K562 (cell line): ENCODE data around the gene CUTC. TPM values are rescaled to one million over a fixed set of nuclear protein-coding genes. Genes with fewer than 3 reads are reported as not detected.

Experiments used
- CTCF ChIP-seq, 3 experiments: IDR thresholded peaks in 2 of 3; conservative IDR thresholded peaks in 1 of 3; 2 replicates each; pipeline ENCODE4 v1.5.1; 2011 to 2012; ENCODE audit warnings: low read length in 3 of 3, mild to moderate bottlenecking in 3 of 3, control low read depth in 2 of 3, improper control_type of control experiment in 1 of 3, inconsistent platforms in 1 of 3, low read depth in 1 of 3, mixed read lengths in 1 of 3, moderate library complexity in 1 of 3; ENCODE audit not compliant: insufficient read depth in 2 of 3
- CXXC5 ChIP-seq: fragments of 250-450 bp; sonication (Bioruptor Pico); IDR thresholded peaks from 2 replicates; pipeline ENCODE4 v1.8.0; 2022; ENCODE audit warnings: inconsistent platforms, mild to moderate bottlenecking, moderate library complexity
- HMGN3 ChIP-seq: IDR thresholded peaks from 2 replicates; pipeline ENCODE4 v1.6.1; 2011; ENCODE audit warnings: borderline replicate concordance, low read depth, mild to moderate bottlenecking, mixed read lengths, low read length; ENCODE audit not compliant: insufficient read length; ENCODE audit errors: extremely low read depth
- HNRNPUL1 ChIP-seq: fragments of 200-400 bp; formaldehyde crosslinking; IDR thresholded peaks from 2 replicates; pipeline ENCODE4 v1.6.1; 2017; ENCODE audit warnings: low read length
- JUND ChIP-seq, 2 experiments: IDR thresholded peaks; 2 replicates in 1 of 2; 3 replicates in 1 of 2; pipeline ENCODE4 v1.6.1; 2011; ENCODE audit warnings: borderline replicate concordance in 2 of 2, low read depth in 2 of 2, low read length in 2 of 2, improper control_type of control experiment in 1 of 2, missing biosample characterization in 1 of 2, missing genetic modification characterization in 1 of 2, missing genetic modification reagents in 1 of 2
- KDM5B ChIP-seq: fragments of 200-600 bp; sonication (generic); IDR thresholded peaks from 2 replicates; pipeline ENCODE4 v1.6.1; 2012; ENCODE audit warnings: low read depth, mild to moderate bottlenecking, moderate library complexity, low read length, control low read depth, inconsistent platforms; ENCODE audit not compliant: insufficient replicate concordance
- PHTF2 ChIP-seq: fragments of 250-450 bp; sonication (Bioruptor Pico); IDR thresholded peaks from 2 replicates; pipeline ENCODE4 v1.5.0; 2021; ENCODE audit warnings: mild to moderate bottlenecking
- RB1 ChIP-seq: fragments of 450-650 bp; IDR thresholded peaks from 2 replicates; pipeline ENCODE4 v1.6.1; 2017; ENCODE audit warnings: low read depth, mild to moderate bottlenecking
- SFPQ ChIP-seq: fragments of 200-400 bp; formaldehyde crosslinking; IDR thresholded peaks from 2 replicates; pipeline ENCODE4 v1.6.1; 2017; ENCODE audit warnings: mild to moderate bottlenecking, low read depth, low read length, moderate library complexity
- TRIM25 ChIP-seq: fragments of 450-650 bp; IDR thresholded peaks from 2 replicates; pipeline ENCODE4 v1.7.0; 2016; ENCODE audit warnings: borderline replicate concordance
- TSC22D4 ChIP-seq: fragments of 450-650 bp; IDR thresholded peaks from 2 replicates; pipeline ENCODE4 v1.6.1; 2016; ENCODE audit warnings: missing genetic modification characterization, missing biosample characterization, control low read depth
- VEZF1 ChIP-seq: fragments of 200-800 bp; sonication (Bioruptor generic); IDR thresholded peaks from 2 replicates; pipeline ENCODE4 v1.6.1; 2017; ENCODE audit warnings: missing genetic modification characterization, missing compliant biosample characterization
- ZNF274 ChIP-seq: IDR thresholded peaks from 2 replicates; pipeline ENCODE4 v1.6.1; 2011; ENCODE audit warnings: low read depth, mild to moderate bottlenecking, low read length, moderate library complexity, borderline replicate concordance
- ZNF408 ChIP-seq: fragments of 250-450 bp; sonication (Bioruptor Pico); IDR thresholded peaks from 2 replicates; pipeline ENCODE4 v1.4.0; 2020; ENCODE audit warnings: low read depth, mild to moderate bottlenecking, moderate library complexity
- ZNF445 ChIP-seq: fragments of 250-450 bp; sonication (Bioruptor Pico); IDR thresholded peaks from 2 replicates; pipeline ENCODE4 v1.4.0; 2020; ENCODE audit warnings: low read depth, mild to moderate bottlenecking, moderate library complexity
- polyA plus RNA-seq, 8 experiments: library from polyadenylated mRNA; depleted of rRNA in 4 of 8; stranded (reverse) in 5 of 8; unstranded in 3 of 8; fragments of >200 nt; fragmentation: Nextera tagmentation in 2 of 8; fragmentation: Illumina TruSeq in 1 of 8; extraction: Ambion mirVana in 2 of 8; extraction: Trizol in 1 of 8; gene quantifications; 2 replicates each; pipeline versions ENCODE4 v1.2.1 to v1.2.3, GENCODE V29; 2011 to 2014; ENCODE audit warnings: inconsistent platforms in 1 of 8, missing spikeins in 1 of 8
- total RNA-seq, 7 experiments: library from RNA; depleted of rRNA in 6 of 7; stranded (reverse); fragments of >200 nt in 6 of 7; fragmentation: Illumina TruSeq in 2 of 7; extraction: Trizol in 2 of 7; gene quantifications; 2 replicates each; pipeline versions ENCODE4 v1.2.1 to v1.2.3, GENCODE V29; 2011 to 2021; ENCODE audit warnings: low replicate concordance in 1 of 7

Gene CUTC
- total and polyA plus RNA-seq, 9 of the 15 experiments (the other 6 are each of a cell fraction or from before 2014, with no cell fraction given), result 18.6 to 69.3 (median 32.3) TPM

GRCh38 chr10:99732033-99732842 lies at the start of gene CUTC, which contains the start of gene COX15 (continued):
- no peak for TF ChIP-seq SFPQ
- TF ChIP-seq VEZF1, result peak; percentile 93
- no peak; the same call in 1 of the 2 replicates for TF ChIP-seq JUND (IDR thresholded peaks at IDR 0.05; ENCODE audit: borderline replicate concordance, low read depth, low read length)
- peak; percentile 37; the same call in 1 of the 3 replicates for TF ChIP-seq JUND (tag; IDR thresholded peaks at IDR 0.05; ENCODE audit: borderline replicate concordance, low read depth, low read length)
- peak; percentile 99 for TF ChIP-seq CXXC5
- TF ChIP-seq CTCF (IDR thresholded peaks at IDR 0.05 in 2 of 3, conservative IDR thresholded peaks at IDR 0.05 in 1 of 3; ENCODE audit: insufficient read depth in 2 of 3, low read depth in 1 of 3, low read length in 3 of 3), result peak; percentile 18 to 36 (median 31); a peak in 4 of 6 replicates
- TF ChIP-seq PHTF2 (CRISPR knock-in tag), result no peak
- TF ChIP-seq HNRNPUL1, result no peak
- no peak for TF ChIP-seq ZNF274
- TF ChIP-seq TRIM25, result no peak
- TF ChIP-seq HMGN3, result peak; percentile 52
- no peak for TF ChIP-seq TSC22D4 (tag)
- no peak for TF ChIP-seq ZNF408 (CRISPR knock-in tag)
- TF ChIP-seq ZNF445 (CRISPR knock-in tag), result no peak
- peak; percentile 75 for TF ChIP-seq KDM5B
- no peak for TF ChIP-seq RB1
